ENCODE data around the gene ADISSP.

GRCh38 chr20:3767110-3767426 is 485 bp downstream of the ADISSP start:
- no peak for TF ChIP-seq CTCF (conservative IDR thresholded peaks at IDR 0.05; ENCODE audit: low read depth in 2 of 2)
- no peak for TF ChIP-seq EZH2 (IDR thresholded peaks at IDR 0.05; ENCODE audit: low read depth, unreplicated experiment)
- no peak for TF ChIP-seq POLR2AphosphoS5 (IDR thresholded peaks at IDR 0.05; ENCODE audit: low read depth)
- no peak for TF ChIP-seq REST (IDR thresholded peaks at IDR 0.05; ENCODE audit: unreplicated experiment)
- TF ChIP-seq EZH2phosphoT487 (IDR thresholded peaks at IDR 0.05; ENCODE audit: unreplicated experiment): no peak
- TF ChIP-seq CREB1 (CRISPR knock-in tag; IDR thresholded peaks at IDR 0.05; ENCODE audit: low read depth): no peak
- no peak for TF ChIP-seq ETS1 (IDR thresholded peaks at IDR 0.05)
- no peak for TF ChIP-seq JUNB (IDR thresholded peaks at IDR 0.05; ENCODE audit: unreplicated experiment)
- no peak for TF ChIP-seq STAT1 (IDR thresholded peaks at IDR 0.05; ENCODE audit: unreplicated experiment)
- TF ChIP-seq ZNF114 (CRISPR knock-in tag; IDR thresholded peaks at IDR 0.05): no peak
- no peak for TF ChIP-seq ZNF331 (CRISPR knock-in tag; IDR thresholded peaks at IDR 0.05; ENCODE audit: low read depth)
- TF ChIP-seq NANOG (IDR thresholded peaks at IDR 0.05; ENCODE audit: borderline replicate concordance): no peak

All from GM23338 (cell line).